Measurements from ENCODE around the gene EPHB6.

EPHB6 gene

GRCh38 chr7:142836426-142836825, 18.4 kb upstream of the EPHB6 start:
- no peak for DNase-seq

- no peak for DNase-seq
Measured at GRCh38 chr7:142838461-142839213, 16.2 kb upstream of the EPHB6 start.

- DNase-seq = no peak
Measured at GRCh38 chr7:142842251-142842766, 12.6 kb upstream of the EPHB6 start.

GRCh38 chr7:142847353-142847752, 7.5 kb upstream of the EPHB6 start:
- DNase-seq = no peak

GRCh38 chr7:142851269-142851668, 3.6 kb upstream of the EPHB6 start:
- DNase-seq = no peak

DNA sequence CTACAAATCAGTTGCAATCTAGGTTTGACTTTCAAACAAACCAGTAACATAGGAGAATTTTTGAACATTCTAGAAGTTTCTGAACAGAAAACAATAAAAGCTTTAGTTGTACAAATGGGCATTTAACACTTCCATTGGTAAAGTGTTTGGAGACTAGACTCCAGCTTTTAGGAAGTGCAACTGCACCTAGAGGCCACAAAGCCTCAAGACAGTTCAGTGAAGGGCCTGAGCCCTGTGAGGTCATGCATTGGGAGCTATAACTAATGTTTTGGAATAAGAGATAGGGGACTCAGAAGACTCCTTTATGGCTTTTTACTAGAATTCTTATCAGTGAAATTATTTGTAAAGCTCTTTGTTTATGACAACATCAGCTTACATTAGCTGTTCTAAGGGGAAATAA, 3.0 kb upstream of the EPHB6 start:
- no peak for DNase-seq

DNA sequence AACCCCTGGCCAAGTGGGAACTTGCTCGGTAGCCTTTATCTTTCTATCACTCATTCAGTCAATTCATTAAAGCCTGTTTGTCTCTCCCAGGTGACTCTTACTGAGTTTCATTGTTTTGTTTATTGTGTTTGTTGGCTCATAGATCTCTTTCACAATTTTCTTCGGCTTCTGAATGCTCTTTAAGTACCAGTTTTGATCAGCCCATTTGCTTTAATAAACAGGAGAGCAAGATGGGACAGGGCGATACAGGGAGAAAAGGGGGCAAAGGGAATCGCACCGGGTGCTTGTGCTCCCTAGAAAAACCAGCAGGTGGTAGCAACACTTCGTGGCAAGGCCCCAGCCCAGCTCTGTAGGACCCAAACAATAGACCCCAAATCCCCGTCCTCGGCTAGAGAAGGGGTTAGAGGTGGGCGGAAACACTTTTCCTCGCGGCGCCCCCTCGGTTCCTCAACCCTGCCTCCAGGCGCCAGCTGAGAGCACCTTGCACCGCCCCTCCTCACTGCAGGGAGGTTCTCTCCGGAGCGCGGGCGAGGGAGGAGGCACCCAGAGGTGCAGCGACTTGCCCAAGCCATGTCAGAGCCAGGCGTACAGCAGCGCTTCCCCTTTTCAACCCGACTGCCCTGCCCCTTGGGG, 1.0 kb upstream of the EPHB6 start:
- DNase-seq = peak; percentile 53

DNA sequence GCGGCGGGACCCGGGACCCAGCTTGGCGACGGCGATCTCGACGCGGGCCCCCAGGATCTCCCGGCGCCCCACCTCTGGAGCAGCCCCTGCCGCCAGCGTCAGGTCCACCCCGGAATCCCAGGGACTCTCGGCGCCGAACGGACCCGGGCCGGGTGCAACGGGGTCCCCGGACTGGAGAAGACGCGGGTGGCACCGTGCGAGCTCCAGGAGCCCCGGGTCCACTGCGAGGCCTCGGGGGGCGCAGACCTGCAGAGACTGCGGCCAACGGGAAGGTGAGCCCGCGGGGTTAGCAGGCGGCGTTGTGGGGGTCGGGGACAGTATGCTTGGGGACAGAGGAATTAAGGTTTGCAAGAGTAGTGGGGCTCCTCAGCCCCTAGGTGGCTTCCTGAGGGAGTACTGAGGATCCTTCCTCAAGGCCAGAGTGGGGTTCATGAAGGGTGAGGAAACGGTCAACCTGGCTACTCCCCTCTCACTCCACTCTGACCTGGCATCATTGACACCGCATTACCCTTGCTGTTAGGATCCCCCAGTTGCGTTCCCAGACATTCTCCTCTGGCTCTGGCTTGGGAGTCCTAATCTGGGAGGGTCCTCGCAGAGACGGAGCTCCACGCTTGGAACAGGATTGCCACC, 353 bp downstream of the EPHB6 start:
- DNase-seq = no peak

DNA sequence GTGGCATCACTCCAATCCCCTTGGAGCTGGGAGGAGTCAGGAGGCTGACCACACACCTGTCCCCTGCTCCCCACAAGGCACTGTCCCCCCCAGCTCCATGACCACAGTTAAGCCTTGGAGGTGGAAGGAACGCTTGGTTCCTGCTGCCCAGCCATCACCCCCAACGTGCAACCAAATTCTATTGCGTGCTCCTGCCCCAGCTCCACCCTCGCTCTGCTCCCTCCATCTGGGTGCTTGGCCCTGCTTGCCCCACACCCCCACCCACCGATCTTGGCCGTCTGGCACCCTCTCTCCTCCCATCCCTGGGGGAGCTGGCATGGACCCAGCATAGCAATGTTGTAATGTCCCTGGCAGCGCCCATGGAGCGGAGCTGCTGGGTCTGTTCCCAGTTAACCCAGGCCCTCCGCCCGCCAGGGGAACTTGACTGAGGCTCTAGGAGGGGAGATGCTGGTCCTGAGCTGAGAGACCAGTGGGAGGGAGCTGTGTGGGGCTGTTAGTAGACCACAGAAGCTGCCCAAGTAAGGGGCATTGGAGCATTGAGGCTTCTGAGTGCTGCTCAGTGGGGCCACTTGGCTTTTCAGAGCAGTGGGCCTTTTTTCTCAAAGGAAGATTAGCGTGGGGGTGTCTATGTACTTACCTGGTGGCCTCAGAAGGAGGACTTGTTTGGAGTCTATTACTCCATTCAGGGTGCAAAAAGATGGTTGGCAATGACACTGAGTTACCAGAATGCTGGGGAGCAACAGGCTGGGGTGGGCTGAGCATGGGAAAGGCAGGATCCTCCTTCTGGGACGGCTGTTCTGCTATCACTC, 1.1 kb downstream of the EPHB6 start:
- no peak for DNase-seq

- no peak for DNase-seq
Measured at GRCh38 chr7:142856565-142857245, 1.8 kb downstream of the EPHB6 start.

GRCh38 chr7:142857625-142858024, 2.7 kb downstream of the EPHB6 start:
- no peak for DNase-seq

GRCh38 chr7:142859411-142859810, 4.5 kb downstream of the EPHB6 start:
- no peak for DNase-seq

- DNase-seq = no peak
Measured at GRCh38 chr7:142859829-142860228, 5.0 kb downstream of the EPHB6 start.

DNA sequence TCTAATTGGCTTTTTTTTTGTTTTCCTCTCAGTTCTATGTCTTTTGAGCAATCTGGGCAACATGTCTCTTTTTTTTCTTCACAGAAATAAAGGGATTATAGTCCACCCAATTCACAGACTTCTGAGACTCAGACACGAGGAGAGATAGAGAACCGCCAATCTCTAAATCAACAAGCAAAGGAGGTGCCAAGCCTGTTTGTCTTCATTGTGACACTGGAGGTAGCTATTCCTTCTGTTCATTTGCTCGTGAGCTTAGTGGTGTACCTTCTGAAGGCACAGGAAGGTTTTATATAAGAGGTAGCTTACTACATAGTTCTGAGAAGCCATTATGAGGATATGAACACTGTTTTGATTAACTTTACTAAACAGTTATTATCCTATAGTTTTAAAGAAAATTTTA, 6.1 kb downstream of the EPHB6 start:
- DNase-seq = no peak

DNA sequence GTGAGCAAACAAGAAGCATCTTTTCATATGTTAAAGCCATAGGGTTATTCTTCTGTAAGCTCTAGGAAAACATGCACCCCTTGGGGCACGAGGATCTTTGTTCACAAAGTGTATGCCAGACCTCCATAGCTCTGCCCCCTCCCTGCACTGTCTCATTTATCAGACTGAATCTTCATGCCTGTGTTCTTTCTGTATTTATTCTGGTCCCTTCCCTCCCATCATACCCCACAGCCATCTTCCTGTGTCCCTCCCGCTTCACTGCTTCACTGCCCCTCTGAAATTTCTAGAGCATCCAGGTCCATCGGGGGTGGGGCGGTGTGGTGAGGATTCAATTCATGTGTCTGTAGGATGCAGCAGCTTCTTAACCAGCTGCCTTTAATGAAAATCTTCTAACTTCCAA, 7.5 kb downstream of the EPHB6 start:
- DNase-seq = no peak

DNA sequence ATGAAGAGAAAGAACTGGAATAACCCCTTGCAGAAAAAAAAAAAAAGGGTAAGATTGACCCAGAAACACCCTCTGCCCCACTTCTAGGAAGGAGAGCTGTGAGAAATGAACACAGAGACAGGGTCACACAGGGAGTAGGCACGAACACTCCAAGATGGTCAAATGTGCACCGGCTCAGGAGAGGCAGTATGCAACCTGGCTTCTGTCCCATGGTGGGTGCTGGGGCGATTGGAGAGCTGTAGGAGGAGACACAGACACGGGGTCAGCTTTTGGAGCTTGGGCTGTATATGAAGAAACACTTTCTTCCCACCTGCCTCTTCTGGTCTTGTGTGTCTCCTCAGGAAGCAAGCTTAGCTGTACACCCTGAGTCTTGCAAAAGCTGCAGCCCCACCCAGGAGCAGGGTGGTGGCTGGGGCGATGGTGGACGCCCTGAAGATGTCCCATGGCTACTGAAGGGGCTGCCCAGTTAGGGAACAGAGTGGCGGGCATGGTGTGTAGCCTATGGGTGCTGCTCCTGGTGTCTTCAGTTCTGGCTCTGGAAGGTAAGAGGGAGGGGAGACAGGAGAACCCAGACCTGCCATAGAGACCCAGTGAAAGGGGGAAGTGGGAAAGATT, 8.0 kb downstream of the EPHB6 start:
- no peak for DNase-seq

- DNase-seq = no peak
Measured at GRCh38 chr7:142863891-142864685, 9.2 kb downstream of the EPHB6 start.

DNA sequence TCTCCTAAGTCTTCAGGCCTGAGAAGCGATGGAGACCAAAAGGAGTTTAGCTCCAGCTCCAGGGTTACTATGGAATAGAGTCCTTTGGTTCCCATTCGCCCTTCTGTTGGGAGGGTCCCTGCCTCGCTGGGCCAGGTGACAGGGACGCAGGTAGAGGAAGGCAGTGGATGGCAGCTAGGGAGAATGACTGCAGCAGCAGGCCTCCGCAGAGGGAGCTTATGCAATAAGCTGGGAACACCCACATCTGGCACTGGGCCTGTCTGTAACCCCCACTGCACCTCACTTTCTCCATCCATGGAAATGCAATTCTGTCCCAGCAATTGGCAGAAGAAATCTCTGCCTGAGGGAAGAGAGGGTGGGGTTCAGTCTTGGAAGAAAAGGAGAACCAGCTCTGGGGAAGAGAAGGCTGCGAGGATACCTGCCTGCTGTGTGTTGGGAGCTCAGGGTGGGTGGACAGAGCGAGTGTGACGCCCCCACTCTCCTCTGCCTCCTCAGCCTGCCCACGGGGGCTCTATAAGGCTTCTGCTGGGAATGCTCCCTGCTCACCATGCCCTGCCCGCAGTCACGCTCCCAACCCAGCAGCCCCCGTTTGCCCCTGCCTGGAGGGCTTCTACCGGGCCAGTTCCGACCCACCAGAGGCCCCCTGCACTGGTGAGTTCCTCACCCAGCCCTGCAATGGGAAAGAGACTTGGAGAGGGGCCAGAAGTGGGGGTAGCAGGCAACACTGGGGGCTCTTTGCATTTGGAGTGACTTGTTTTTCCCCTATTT, 10.3 kb downstream of the EPHB6 start:
- DNase-seq = no peak

GRCh38 chr7:142865766-142866165, 10.9 kb downstream of the EPHB6 start:
- DNase-seq = no peak

GRCh38 chr7:142866361-142867096, 11.7 kb downstream of the EPHB6 start:
- no peak for DNase-seq
